Coronary artery (tissue), 2 donors: ENCODE data around the gene LRRTM4.

Source experiments
- DNase-seq: peaks from one replicate; pipeline ENCODE4 v3.0.0-alpha.2; 2017; ENCODE audit warnings: low spot score
- H3K27ac ChIP-seq, 2 donors: fragments of 200-600 bp; sonication (generic); one replicate each; pipeline ENCODE4 v1.5.1; 2016 to 2019
- H3K4me3 ChIP-seq: fragments of 200-600 bp; sonication (generic); 2 replicates; pipeline ENCODE4 v1.5.1; 2016; ENCODE audit warnings: mild to moderate bottlenecking, moderate library complexity
- TF ChIP-seq, protein P1 (sequence below): fragments of 200-600 bp; sonication (generic); IDR thresholded peaks from one replicate; pipeline ENCODE4 v1.5.1; 2019; ENCODE audit warnings: antibody characterized with exemption

The LRRTM4 gene

DNA sequence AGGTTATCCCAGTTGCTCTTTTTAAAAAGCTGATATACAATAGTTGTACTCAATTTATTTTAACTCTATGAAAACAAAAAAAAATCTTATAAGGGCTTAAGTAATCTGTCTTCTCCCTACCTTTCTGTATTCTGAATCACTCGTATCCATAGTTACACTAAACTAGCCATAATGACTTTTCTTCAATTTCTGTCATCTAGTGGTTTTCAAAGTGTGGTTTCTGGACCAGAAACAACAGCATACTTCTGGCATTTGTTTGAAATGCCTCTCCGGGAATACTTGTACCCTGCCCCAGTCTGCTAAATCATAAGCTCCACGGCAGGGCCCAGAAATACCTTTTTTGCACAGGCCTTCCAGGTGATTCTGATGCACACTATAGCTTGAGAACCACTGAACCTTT, 253.6 kb downstream of the LRRTM4 start:
- Histone ChIP-seq H3K4me3 (no peak overlapping the region), H3K27ac (no peak overlapping the region)
- no peak for DNase-seq
- TF ChIP-seq, protein P1, sequence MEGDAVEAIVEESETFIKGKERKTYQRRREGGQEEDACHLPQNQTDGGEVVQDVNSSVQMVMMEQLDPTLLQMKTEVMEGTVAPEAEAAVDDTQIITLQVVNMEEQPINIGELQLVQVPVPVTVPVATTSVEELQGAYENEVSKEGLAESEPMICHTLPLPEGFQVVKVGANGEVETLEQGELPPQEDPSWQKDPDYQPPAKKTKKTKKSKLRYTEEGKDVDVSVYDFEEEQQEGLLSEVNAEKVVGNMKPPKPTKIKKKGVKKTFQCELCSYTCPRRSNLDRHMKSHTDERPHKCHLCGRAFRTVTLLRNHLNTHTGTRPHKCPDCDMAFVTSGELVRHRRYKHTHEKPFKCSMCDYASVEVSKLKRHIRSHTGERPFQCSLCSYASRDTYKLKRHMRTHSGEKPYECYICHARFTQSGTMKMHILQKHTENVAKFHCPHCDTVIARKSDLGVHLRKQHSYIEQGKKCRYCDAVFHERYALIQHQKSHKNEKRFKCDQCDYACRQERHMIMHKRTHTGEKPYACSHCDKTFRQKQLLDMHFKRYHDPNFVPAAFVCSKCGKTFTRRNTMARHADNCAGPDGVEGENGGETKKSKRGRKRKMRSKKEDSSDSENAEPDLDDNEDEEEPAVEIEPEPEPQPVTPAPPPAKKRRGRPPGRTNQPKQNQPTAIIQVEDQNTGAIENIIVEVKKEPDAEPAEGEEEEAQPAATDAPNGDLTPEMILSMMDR = no peak

DNA sequence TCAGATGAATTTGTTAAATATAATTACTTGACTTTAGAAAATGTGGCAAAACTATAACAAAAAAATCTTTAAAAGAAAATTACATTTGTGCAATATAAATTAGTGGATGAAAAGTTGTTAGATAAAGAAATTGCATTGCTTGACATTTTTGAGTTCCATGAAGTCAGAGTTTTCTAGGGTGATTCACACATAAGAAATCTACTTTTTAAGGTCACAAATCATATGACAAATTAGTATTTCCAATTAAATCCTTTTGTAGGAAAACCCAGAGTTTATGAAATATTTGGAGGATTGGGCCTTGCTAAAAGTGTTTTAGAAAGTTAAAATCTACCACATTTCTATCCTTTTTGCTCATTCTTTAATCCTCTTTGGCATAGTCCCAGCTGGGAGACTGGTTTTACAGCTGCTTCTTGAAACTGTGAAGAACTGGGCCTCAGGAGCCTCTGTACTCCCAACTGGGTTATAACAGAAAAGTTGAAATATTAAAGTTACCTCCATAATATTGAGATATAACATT, 289.2 kb downstream of the LRRTM4 start:
- TF ChIP-seq, protein P1 = no peak
- Histone ChIP-seq H3K27ac (no peak overlapping the region), H3K4me3 (no peak overlapping the region)
- no peak for DNase-seq

DNA sequence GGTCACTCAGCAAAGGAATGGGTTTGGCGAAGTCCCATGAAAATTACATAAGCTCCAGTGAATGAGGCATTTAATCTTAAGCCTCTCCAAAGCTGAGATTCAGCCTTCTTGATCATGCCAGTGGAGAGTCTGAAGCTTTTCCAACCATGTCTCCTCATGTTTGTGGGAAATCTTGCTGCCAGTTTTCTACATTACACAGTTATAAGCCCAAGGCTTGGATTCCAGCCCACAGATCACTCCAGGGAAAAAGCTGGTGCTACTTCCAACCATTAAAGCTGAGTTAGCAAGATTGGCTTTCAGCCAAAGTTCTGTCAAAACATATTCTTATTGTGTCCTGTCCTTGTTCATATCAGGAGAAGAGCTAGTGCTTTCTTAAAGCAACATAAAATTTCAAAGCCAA, 293.8 kb downstream of the LRRTM4 start:
- Histone ChIP-seq H3K4me3 (no peak overlapping the region), H3K27ac (no peak overlapping the region)
- TF ChIP-seq, protein P1 = no peak
- DNase-seq = no peak

DNA sequence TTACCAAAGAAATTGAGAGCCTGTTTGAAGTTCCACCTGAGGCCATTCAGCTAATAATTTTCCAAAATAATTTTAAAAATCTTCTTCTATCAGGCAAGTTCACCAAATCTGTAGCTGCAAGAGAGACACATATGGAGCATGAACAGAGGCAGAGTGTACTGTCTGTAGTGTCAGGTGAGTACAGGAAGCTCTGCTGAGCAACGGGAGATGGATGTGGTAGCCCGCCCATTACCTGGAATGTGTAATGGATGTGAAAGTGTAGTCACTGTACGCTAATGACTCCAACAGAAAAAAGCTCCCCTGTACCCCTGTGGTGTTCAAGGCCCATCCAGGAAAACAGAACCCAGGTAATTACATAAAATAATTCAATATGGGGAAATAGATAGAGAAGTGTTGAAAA, 311.5 kb downstream of the LRRTM4 start:
- H3K27ac ChIP-seq = no peak overlapping the region
- DNase-seq = no peak
- TF ChIP-seq, protein P1 = no peak
- no peak overlapping the region for H3K4me3 ChIP-seq

DNA sequence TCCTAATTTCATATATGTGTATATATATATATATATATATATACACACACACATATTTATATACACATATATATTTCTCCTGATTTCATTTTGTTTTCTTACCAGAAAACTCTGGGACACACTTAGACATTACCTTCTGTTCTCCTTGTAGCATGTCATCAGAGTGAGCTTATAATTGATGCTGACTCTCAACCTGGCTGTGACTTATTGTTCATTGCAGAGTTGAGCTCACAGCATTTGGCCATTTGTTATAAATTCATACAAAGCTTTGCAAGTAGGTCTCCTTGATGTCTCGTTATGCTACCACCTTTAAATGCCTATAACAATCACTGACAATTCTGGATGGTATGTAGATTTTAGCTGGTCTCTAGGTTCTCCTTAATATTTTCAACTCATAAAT, 314.8 kb downstream of the LRRTM4 start:
- Histone ChIP-seq H3K4me3 (no peak overlapping the region), H3K27ac (no peak overlapping the region)
- no peak for DNase-seq
- TF ChIP-seq, protein P1 = no peak

DNA sequence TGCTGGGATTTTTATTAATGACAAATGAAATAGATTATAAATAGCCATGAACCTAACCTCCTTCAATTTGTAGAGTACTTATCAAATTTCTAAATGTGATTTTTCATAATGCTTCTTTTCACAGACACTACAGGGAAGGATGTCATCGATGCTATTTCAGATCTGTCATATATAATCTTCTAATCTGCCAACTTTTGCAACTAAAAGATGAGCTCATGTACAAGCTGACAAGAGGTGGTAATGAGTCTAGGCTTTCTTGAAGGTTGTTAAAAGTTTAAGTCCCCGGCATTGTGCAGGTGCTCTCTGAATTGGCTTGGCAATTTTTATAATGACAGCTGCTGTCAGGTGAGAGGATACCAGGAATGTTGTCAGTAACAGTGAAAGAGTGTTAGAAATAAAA, 320.4 kb downstream of the LRRTM4 start:
- H3K27ac ChIP-seq = no peak overlapping the region
- DNase-seq = no peak
- TF ChIP-seq, protein P1 = no peak
- H3K4me3 ChIP-seq = no peak overlapping the region

DNA sequence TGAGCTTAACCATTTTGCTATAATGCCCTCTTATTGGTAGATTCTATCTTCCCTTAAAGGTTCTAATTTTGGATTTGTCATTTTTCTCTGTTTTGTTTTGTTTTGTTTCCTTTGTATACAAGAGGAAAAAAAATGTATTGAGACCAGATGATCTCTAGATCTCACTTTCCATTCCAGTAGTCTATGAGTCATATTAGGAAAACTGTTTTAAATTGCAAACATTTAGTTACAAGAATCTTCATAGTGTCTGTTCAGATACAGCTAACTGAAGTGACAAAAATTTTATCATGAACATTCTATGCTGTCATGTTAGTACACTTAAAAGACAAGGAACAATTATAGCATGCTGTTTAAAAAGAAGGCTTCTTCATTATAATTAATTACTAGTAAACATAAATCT, 322.8 kb downstream of the LRRTM4 start:
- TF ChIP-seq, protein P1 = no peak
- DNase-seq = no peak
- Histone ChIP-seq H3K4me3 (no peak overlapping the region), H3K27ac (no peak overlapping the region)
